Stimulated activated CD4-positive, alpha-beta T cell treated with anti-CD3 and anti-CD28 coated beads, Interleukin-4, amount 100 ng/mL, for 1 hour (primary cell): Measurements from ENCODE around the gene RORB.

ENCODE experiments used
- DNase-seq: peaks from one replicate; pipeline ENCODE4 v3.0.0-alpha.2; 2020

Gene RORB

DNA sequence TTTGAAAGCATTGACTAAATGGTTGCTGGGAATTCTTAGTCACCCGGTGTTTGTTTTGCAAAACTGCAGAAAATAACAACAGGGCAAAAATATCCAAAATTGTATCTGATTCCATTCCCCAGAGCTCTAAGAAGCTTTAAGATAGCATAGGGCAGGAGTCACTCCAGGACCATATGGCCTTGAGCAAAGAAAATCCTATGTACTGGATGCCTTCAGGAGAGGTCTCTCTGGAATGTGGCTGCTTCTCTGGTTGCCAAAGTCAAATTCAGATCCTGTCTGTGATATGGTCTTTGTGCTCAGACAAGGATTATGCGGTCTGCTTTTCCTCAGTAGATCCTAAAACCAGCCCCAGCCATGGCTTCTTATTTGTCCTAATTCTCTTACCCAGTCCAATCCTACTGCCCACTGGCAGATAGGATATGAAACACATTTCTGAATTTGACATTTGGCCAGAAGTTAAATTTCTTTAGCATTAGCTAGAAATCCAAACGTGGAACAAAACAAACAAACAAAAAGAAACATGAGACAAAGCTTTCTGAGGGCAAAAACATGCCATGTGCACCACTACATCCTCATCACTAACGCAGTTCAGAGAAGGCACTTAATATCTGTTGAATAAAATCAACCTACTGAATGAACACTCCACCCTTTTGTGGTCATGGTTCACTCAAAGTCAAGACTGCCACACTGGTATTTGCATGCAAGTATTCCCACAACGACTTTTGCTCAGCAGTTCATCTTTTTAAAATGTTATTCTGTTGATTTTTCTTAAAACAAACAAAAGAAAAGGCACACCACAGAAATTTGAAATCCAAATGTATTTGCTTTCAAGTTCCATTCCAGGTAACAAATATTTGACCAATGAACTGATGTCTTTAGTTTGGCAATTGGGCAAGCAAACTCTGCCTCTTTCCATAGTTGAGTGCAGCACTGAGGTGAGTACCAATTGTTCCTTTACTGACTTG is 224.8 kb downstream of the RORB start:
- no peak for DNase-seq

DNA sequence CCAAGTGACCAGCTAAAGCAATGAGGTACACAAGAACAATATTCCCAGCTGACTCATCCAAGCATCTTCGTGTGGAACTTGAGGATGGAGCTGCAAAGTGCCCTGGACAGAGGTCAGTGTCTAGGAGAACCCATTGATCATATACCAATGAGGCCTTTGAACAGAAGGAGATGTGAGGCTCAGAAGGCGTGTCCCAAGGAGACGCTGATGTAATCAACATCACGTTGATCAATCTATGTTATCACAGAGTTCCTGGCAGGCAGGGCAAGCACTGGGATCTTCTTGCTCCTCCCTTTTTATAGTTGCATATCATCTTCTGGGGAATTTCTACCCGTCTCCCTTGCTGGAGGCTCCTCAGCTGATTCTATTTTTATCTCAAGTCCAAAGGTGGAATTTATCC is 227.2 kb downstream of the RORB start:
- no peak for DNase-seq

DNA sequence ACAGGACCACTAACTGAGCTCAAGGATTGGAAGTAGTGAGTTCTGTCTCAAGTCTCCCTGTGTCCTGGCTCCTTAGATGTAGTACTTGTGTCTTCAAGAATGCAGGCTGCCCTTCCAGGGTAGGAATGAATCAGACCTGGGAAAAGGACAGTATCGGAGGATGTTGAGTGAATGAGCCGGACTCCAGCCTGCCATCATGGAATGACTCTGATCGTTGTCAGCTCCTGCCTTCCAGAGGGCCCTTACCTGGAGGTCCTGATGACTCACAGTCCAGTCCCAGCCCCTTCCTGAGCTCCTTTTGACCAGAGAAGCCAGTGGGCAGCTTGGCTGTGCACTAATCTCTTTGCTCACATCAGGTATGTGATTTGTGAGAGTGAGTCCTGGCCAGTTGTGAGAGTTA is 229.4 kb downstream of the RORB start:
- no peak for DNase-seq

DNA sequence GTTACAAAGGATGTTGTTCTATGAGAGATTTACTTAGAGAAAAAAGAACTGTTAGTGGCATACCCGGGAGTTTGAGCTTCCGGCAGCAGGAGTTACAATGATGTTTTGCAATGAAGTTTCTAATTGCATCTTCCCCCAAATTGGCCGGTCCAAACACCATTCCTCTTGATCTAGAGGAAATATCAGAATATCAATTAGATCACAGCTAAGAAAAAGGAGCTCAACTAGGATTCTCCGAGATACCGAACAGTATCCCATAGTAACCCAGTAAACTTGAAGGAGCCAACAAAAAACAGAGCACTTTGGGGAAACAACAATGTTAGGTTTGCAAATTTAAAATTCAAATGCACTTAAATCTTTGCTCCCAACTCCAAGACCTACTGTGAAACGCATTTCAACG is 231.0 kb downstream of the RORB start:
- DNase-seq: no peak

DNA sequence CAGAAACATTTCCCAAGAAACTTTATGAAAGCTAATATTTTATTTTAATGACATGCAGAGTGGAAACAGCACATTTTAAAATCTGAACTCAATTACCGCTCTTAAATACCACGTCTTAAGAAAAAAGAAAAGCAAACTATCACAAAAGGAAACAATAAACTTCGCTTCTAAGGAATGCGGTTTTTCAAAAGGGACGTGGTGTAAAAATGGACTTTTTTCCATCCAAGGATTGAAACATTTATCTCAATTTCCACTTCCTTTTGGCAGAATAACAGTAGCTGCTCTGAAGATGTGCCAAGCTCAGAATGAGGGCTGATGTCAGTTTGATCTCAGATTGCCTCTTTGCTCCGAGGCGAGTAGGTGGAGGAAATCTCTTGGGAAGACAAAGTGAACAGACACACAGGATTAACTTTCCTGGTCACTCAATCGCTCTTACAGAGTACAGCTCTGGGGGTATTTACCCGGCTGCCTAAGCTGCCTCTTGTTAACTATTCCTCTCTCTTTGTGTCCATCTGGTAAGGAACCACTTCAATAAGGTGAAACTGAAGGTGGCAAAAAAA is 232.1 kb downstream of the RORB start:
- DNase-seq: no peak

DNA sequence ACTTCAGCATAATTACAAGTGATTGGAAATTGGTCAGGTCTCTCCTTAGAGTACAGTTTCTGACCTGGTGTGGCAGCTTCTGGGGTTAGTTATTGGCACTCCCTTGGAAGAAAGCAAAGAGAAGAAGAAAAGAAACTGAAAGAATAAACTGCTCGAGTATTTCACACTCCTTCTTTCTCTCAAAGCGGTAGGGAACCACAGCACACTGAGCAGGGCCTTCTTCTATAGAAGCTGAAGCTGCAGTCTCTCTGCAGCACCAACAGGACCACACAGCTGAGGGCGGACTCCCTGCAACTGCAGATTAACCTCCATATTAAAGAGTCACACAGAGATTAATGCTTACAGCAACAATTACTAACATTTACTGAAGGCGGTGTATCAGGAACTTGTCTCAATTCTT is 238.6 kb downstream of the RORB start:
- DNase-seq: no peak

DNA sequence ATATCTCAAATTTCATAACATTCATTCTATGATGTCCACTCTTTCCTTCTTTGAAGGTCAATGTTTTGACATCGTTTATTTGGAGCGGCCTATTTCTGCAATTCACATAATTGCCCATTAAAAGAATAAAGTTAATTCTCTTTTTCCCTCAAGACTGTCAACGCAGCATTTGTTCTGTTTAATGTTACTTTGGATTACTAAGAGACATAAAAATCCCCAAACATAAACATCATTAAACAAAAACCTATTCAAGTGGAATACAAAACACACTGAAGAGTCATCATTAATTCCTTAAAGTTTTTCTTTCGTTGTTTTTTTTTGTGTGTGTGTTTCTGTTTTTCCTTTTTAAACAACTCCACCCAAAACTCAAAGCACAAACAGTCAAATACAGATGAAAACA is 239.5 kb downstream of the RORB start:
- DNase-seq: no peak

GRCh38 chr9:74742191-74742790 is 245.2 kb downstream of the RORB start:
- DNase-seq: no peak
